Mucosa of descending colon (tissue), 3 donors: ENCODE measurements around the gene MYOG. TPM values are rescaled to one million over a fixed set of nuclear protein-coding genes. Genes with fewer than 3 reads are reported as not detected.

ENCODE experiments used
- ATAC-seq: fragments of 200-7000 bp; cut with Tn5 transposase; one replicate; pipeline ENCODE4 v1.9.1; 2020; ENCODE audit warnings: mild to moderate bottlenecking, moderate library complexity
- DNase-seq, 3 donors: peaks; one replicate each; pipeline ENCODE4 v3.0.0-alpha.2; 2020
- H3K36me3 ChIP-seq: fragments of 200-600 bp; one replicate; pipeline ENCODE4 v1.8.0; 2021; ENCODE audit warnings: low read depth, mild to moderate bottlenecking
- H3K4me1 ChIP-seq: fragments of 200-600 bp; one replicate; pipeline ENCODE4 v1.8.0; 2021; ENCODE audit warnings: low read depth, mild to moderate bottlenecking
- H3K4me3 ChIP-seq: fragments of 200-600 bp; one replicate; pipeline ENCODE4 v1.8.0; 2021; ENCODE audit warnings: mild to moderate bottlenecking
- H3K9me3 ChIP-seq: fragments of 200-600 bp; one replicate; pipeline ENCODE4 v1.8.0; 2021; ENCODE audit warnings: mild to moderate bottlenecking
- intact Hi-C, 2 donors: fragments of 100-400 bp; cut with DNase I in 1 of 2; cut with micrococcal nuclease in 1 of 2; formaldehyde crosslinking; loops; one replicate each; pipeline versions ENCODE4 v1.11.0 to v1.11.1; 2022; cut with DNase I, micrococcal nuclease
- total RNA-seq, 3 donors: library from RNA; stranded (reverse); fragmentation: NEBNext Ultra II Directional in 2 of 3; extraction: Animal tissue kit (Norgen Biotek cat#: 25700) in 2 of 3; gene quantifications; one replicate each; pipeline versions ENCODE4 v1.2.1 to v1.2.4, GENCODE V29; 2021 to 2023
- TF ChIP-seq, protein P1 (sequence below): fragments of 200-600 bp; IDR thresholded peaks from one replicate; pipeline ENCODE4 v1.8.0; 2022; ENCODE audit warnings: antibody characterized with exemption, mild to moderate bottlenecking
- donor health status: DM: no; HTN: no; CAD: no; lungs with moderate emphysema.
- donor health status: DM: no; HTN: no; CAD: no.
- donor health status: DM: no; HTN: yes; CAD: no.

Gene MYOG
- total RNA-seq, 3 donors from 2014 or later, result not detected

GRCh38 chr1:203124546-203125317 is 38.9 kb upstream of the MYOG start:
- Histone ChIP-seq H3K9me3 (no peaks in the 10 kb centered on the region), H3K4me3 (no peak overlapping the region), H3K4me1 (peaks cover 13% of the 10 kb centered on the region), H3K36me3 (no peaks in the 10 kb centered on the region)
- no peak for ATAC-seq
- TF ChIP-seq, protein P1, sequence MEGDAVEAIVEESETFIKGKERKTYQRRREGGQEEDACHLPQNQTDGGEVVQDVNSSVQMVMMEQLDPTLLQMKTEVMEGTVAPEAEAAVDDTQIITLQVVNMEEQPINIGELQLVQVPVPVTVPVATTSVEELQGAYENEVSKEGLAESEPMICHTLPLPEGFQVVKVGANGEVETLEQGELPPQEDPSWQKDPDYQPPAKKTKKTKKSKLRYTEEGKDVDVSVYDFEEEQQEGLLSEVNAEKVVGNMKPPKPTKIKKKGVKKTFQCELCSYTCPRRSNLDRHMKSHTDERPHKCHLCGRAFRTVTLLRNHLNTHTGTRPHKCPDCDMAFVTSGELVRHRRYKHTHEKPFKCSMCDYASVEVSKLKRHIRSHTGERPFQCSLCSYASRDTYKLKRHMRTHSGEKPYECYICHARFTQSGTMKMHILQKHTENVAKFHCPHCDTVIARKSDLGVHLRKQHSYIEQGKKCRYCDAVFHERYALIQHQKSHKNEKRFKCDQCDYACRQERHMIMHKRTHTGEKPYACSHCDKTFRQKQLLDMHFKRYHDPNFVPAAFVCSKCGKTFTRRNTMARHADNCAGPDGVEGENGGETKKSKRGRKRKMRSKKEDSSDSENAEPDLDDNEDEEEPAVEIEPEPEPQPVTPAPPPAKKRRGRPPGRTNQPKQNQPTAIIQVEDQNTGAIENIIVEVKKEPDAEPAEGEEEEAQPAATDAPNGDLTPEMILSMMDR, result no peak
- intact Hi-C loops, result no loop called here
- DNase-seq, result no peak

DNA sequence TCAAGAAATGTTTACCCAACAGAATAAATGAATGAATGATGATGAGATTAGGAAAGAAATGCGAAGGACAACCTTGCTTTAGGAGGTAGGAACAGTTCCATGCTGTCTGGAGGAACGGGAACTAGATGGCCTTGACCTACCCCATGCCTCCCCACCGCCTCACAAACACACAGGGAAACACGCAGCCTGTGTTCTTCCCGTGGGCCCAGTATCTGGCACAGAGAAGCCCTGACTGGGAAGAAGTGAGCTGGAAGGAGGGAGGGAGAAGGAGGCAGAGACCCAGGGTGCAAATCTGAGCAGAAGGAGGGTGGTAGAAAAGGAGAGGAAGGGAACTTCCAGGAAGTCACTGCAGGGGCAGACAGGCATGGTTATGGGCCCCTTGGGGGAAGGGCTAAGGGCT is 38.2 kb upstream of the MYOG start:
- DNase-seq (no peak), ATAC-seq (no peak)
- Histone ChIP-seq H3K9me3 (no peaks in the 10 kb centered on the region), H3K4me3 (no peak overlapping the region), H3K36me3 (no peaks in the 10 kb centered on the region), H3K4me1 (peaks cover 13% of the 10 kb centered on the region)
- intact Hi-C loops, result no loop called here
- TF ChIP-seq, protein P1, result no peak

DNA sequence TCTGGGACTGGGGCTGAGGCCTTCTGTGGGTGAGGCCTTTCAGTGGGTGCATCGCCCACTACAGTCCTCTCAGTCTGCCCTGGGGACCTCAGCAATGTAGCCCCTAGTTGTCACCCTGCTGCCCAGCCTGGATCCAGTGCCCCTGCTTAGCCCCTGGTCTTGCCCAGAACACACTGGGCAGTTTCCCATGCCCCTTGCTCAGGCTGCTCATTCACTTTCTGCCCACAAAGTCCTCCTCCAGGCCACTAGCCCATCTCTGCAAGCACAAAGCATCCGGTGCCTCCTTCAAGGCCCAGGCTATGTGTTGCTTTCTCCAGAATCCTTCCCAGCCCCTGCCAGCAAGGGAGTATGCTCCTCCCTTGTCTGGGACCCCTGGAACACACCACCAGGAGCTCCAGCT is 36.3 kb upstream of the MYOG start:
- no peak for ATAC-seq
- no peak for DNase-seq
- H3K4me1 ChIP-seq, result peaks cover under 1% of the 10 kb centered on the region
- no peaks in the 10 kb centered on the region for H3K9me3 ChIP-seq
- no peaks in the 10 kb centered on the region for H3K36me3 ChIP-seq
- intact Hi-C loops, result no loop called here
- TF ChIP-seq, protein P1, result no peak
- H3K4me3 ChIP-seq, result no peak overlapping the region

DNA sequence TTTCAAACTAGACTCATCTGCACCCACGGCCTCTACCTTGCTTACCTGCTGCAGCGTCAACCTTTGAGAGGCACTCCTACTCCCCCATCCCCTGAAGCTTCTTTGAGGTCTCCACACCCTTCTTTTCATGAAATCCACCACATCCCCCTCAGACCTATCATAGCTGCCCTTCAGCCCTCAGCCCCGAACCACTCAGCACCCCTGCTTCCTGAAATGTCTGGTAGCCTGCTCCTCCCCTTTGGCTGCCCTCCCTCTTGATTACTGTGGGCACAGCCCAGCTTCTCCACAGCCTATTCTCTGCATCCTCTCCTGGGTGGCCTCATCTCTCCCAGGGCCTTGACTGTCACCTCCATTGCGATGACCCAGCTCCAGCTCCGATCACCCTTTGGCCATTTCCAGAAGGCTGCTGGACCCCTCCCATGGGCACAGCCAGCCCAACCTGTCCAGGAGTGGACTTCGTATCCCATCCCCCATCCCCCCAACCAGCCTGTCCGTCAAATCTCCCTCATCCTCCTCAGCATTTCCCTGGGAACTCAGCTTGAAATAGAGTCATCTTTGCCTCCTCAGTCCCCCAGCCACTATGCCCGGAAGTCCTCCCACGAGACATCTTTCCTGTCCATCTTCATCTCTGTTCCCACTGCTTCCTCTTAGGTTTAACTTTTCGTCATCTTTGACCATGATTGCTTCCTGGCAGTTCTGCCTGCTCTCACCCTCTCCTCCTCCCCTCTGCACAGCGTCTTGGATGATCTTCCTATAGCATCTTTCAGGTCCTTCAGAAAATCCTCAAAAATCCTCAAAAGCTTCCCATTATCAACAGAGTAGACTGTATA is 35.6 kb upstream of the MYOG start:
- no peaks in the 10 kb centered on the region for H3K36me3 ChIP-seq
- DNase-seq (no peak), ATAC-seq (no peak)
- no peaks in the 10 kb centered on the region for H3K4me1 ChIP-seq
- intact Hi-C loops, result no loop called here
- H3K9me3 ChIP-seq, result no peaks in the 10 kb centered on the region
- TF ChIP-seq, protein P1, result no peak
- H3K4me3 ChIP-seq, result no peak overlapping the region

DNA sequence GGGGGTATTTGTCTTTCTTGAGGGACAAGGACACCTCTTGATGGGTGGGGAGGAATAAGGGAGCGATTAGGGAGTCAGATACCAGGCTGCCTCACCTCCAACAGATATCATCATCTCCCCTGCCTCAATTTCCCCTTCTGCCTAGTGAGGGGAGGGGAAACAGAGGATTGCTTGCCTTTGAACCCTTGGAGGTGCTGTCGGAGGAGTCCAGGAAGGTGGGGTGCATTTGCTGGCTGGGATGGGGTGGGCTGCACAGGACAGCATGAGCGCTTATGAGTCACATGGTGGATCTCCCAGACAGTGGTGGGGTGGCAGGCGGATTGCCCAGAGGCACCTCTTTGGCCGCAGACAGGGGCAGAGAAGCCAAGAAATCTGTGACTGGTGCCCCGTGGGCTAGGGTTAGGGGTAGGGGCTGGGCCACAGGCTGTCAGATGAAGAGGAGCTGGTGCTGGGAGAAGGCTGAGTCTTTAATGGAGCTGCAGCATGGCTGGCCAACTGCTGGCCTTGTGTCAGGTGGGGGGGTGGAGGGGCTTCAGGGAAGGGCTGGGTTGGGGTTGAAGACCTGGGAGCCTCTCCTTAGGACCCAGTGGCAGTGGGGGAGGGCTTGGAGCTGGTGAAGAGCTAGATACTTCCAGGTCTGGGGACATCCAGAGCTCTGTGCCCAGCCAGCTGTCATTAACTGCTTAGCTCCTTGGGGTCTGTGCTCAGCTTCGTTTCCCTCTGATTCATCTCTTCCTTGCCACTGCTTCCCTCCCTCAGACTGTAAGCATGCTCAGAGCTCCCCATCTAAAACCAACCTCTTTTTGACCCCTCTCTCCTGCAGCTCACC is 34.7 kb upstream of the MYOG start:
- no peak for ATAC-seq
- no peaks in the 10 kb centered on the region for H3K9me3 ChIP-seq
- TF ChIP-seq, protein P1, result no peak
- no peaks in the 10 kb centered on the region for H3K4me1 ChIP-seq
- no peak for DNase-seq
- no peak overlapping the region for H3K4me3 ChIP-seq
- no peaks in the 10 kb centered on the region for H3K36me3 ChIP-seq
- intact Hi-C loops, result no loop called here
